Lower leg skin (tissue), 3 donors: ENCODE measurements around the gene SFT2D1.

Experiments
- POLR2A ChIP-seq, 2 donors: fragments of 450-650 bp; IDR thresholded peaks; one replicate each; pipeline ENCODE4 v1.6.1; 2016 to 2017; ENCODE audit warnings: antibody characterized with exemption in 2 of 2, mild to moderate bottlenecking in 1 of 2, moderate library complexity in 1 of 2
- TF ChIP-seq, protein P1 (sequence below), 3 donors: fragments of 450-650 bp; IDR thresholded peaks; one replicate each; pipeline ENCODE4 v1.5.1; 2016; ENCODE audit warnings: antibody characterized with exemption in 3 of 3, mild to moderate bottlenecking in 3 of 3, moderate library complexity in 2 of 3

DNA sequence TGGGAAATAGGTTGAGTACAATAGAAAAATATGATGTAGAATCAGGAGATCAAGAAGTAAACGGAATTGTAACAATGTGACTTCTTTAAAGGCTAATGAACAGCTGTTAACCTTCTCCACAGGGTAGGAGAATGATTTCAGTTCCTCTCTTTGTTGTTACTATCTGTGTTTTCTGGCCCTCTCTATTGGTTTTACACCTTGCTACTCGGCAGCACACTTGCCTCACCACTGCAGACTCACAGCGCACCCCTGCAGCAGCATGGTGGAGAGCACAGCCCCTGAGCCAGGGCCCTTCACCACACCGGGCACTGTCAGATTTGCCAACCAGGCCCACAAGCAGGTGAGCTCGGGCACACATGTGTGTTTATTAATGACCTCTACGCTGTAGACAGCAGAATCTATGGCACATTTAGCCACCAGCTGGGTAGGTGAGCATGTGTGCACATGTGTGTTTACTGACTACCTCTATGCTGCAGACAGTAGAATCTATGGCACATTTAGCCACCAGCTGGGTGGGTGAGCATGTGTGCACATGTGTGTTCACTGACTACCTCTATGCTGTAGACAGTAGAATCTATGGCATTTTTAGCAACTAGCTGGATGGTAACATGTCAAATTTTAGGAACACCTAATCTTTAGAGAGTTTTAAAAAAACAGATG, 16.8 kb downstream of the SFT2D1 start:
- TF ChIP-seq, protein P1, sequence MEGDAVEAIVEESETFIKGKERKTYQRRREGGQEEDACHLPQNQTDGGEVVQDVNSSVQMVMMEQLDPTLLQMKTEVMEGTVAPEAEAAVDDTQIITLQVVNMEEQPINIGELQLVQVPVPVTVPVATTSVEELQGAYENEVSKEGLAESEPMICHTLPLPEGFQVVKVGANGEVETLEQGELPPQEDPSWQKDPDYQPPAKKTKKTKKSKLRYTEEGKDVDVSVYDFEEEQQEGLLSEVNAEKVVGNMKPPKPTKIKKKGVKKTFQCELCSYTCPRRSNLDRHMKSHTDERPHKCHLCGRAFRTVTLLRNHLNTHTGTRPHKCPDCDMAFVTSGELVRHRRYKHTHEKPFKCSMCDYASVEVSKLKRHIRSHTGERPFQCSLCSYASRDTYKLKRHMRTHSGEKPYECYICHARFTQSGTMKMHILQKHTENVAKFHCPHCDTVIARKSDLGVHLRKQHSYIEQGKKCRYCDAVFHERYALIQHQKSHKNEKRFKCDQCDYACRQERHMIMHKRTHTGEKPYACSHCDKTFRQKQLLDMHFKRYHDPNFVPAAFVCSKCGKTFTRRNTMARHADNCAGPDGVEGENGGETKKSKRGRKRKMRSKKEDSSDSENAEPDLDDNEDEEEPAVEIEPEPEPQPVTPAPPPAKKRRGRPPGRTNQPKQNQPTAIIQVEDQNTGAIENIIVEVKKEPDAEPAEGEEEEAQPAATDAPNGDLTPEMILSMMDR (IDR thresholded peaks at IDR 0.05), result no peak
- TF ChIP-seq POLR2A (IDR thresholded peaks at IDR 0.05), result no peak
